T-helper 1 cell (primary cell): ENCODE measurements around the gene PRKAR1B.

Experiments used
- DNase-seq, 5 donors: peaks; one replicate each; pipeline ENCODE4 v3.0.0-alpha.2; 2012 to 2020

PRKAR1B gene

GRCh38 chr7:536231-536630, 190.8 kb downstream of the PRKAR1B start:
- no peak for DNase-seq

- no peak for DNase-seq
Observed at GRCh38 chr7:534959-535358, 192.1 kb downstream of the PRKAR1B start.

- DNase-seq, result no peak
Observed at GRCh38 chr7:534075-534474, 193.0 kb downstream of the PRKAR1B start.

- no peak for DNase-seq
Observed at GRCh38 chr7:533266-533665, 193.8 kb downstream of the PRKAR1B start.

DNA sequence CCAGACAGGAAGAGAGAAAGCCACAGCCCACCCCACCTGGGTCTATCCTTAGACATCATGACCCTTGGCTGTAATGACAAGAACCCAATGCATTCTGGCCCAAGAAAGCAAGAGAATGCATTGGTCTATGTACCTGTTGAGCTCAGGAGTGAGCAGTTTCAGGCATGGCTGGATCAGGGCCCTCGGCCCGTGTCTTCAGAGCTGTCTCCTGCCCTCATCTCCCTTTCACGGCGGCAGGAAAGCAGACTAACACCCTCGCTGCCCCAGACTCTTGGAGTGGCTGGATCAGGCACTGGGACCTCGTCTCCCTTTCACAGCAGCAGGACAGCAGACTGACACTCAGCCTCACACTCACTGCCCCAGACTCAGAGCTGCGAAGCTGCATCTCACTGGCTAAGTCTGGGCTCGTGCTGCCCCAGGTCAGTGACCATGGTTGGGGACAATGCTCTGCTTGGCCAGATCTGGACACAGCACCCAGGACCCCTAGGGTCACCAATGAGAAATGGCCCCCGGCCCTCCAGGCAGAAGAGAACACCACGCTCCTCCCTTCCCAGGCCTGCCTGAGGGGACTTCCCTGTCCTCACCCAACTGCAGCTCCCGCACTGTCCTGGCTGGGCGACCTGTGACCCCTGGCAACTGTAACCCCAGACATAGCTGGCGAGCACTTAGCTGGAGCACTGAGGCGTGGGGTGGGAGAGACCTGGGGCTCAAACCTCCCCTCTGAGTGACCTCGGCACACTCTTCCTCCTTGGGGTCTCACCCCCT, 194.5 kb downstream of the PRKAR1B start:
- no peak for DNase-seq

DNA sequence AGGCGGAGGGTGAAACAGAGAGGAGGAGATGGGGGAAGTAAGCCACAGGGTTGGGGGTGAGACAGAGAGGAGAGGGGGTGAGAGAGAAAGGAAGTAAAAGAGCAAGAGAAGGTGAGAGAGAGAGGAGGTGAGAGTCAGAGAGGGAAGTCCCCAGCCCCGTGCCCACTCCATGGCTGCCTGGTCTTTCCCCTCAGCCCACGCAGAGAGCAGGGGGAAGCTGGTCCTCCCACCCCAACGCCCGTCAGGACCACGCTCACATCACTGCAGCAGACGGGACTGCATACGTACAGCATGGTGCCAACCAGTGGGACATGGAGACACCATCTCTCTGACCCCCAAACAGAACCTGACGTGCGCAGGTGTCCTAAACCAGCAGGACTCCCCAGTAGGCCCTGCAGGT, 195.3 kb downstream of the PRKAR1B start:
- DNase-seq, result no peak

GRCh38 chr7:528451-528850, 198.6 kb downstream of the PRKAR1B start:
- DNase-seq, result no peak

GRCh38 chr7:527723-528122, 199.4 kb downstream of the PRKAR1B start:
- DNase-seq, result no peak

DNA sequence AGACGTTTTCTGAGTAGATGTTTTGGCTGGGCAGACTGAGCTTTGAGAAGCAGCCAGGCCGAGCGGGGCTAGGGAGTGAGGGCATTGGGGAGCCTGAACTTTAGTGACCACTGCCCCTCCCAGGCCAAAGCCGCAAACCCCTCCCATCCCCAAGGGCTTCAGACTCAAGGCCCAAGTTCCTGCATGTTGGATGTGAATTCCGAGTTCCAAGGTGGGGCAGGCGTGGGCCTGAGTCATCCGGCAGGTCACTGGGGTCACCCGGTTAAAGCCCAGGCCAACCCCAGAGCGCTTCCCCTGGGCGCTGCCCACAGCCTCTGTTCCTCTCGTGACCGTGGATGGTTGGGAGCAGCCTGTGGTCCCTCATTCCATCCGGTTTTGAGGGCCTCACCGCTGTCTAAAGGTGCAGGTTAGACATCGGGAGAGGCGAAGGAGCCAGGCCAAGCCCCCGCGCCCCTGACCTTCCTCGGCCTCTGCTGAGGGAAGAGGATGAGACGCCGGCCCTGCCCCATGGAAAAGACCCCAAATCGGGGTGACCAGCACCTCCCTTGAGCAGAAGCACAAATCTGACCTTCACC, 200.5 kb downstream of the PRKAR1B start:
- DNase-seq, result no peak

- no peak for DNase-seq
Observed at GRCh38 chr7:525740-526139, 201.3 kb downstream of the PRKAR1B start.

DNA sequence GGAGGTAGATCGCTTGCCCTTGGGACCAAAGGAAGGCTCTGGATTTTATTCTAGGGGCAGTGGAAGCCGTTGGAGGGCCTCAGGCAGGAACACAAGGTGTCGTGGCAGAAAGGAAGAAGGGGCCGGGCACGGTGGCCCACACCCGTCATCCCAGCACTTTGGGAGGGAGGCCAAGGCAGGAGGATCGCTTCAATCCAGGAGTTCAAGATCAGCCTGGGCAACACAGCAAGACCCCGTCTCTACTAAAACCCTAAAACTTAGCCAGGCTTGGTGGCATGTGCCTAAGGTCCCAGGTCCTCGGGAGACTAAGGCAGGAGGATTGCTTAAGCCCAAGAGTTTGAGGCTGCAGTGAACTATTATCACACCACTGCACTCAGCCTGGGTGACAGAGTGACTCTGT, 202.3 kb downstream of the PRKAR1B start:
- DNase-seq, result no peak

DNA sequence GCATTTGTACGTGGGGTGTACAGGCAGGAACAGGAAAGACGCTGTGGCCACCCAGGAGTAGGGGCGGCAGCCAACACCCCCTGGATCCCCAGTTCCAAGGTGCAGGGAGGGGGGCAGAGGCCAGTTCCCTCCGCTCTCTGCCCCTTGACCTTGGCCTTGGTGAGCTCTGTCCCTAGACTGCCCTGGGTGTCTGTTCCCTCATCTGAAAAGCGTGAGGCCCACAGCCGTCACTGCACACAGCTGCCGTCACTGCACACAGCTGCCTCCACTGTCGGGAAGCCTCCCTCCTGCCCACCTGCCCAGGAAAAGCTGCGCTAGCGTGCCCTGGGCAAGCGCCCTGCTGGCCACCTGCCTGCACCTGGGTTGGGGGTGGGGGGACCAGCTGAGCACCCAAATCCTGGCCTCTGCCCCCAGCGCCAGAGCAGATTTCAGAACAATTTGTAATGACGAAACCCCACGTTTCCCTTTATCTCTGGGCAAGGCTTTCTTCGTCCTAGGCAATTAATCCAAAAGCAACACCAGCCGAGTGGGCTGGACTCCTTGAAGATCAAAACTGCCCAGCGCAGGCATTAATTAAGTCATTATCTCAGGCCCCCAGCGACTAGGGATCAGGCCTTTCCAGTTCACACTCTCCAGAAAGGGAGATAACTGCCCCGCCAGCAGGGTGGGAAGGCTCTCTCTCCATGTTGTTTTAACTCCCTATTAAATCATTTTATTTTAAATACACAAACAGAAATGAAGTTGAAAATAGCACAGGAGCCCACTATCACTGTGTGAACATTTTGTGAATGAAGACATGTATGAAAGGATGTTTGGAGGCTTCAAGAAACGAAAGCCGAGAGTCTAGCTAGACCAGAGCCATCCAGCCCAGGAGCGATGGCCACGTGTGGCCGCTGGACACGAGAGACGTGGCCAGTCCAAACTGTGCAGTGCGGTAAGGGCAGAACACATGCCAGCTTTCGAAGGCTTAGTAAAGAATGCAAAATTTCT, 203.4 kb downstream of the PRKAR1B start:
- no peak for DNase-seq

GRCh38 chr7:522951-523314, 204.1 kb downstream of the PRKAR1B start:
- no peak for DNase-seq

DNA sequence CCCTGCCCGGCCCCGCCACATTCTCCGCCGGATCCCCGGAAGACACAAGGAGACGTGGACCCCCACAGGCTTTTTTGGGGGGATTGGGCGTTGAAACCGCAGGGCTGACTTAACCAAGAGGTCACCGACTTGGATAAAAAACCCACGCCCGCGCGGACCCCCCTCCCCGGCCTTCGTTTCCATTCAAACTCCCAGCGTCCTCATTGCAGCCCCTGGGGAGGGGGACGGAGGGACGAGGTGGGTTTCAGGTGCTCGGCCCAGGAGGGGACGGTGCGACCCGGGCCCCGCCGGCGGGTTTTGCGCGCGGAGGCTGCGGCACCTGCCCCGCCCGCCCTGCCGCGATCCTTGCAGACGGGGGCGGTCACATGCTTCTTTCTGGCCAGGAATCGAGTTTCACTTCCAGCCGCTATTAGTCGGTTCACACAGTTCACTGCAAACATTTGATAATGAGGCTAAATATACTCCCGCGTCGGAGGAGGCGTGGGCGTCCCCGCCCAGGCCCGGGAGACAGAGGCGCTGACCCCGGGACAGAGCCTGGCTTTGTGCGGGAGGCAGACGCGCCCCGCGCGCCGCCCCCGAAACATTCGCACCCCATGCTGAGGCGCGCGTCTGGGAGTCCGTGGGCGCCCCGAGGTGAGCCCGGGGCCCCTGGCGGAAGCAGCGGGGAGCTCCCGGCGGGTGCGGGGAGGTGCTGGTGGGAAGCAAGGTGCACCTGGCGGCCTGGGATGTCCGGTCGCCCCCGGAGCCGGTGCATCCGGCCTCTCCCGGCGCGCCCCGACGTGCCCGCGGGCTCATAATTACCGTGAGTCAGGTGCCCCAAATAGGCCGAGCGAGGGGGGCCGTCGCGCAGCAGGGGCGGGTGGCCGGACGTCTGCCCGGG, 204.8 kb downstream of the PRKAR1B start:
- DNase-seq, result peak in 1 of 5 donors; percentile 17

- no peak for DNase-seq
Observed at GRCh38 chr7:521221-522070, 205.6 kb downstream of the PRKAR1B start.

DNA sequence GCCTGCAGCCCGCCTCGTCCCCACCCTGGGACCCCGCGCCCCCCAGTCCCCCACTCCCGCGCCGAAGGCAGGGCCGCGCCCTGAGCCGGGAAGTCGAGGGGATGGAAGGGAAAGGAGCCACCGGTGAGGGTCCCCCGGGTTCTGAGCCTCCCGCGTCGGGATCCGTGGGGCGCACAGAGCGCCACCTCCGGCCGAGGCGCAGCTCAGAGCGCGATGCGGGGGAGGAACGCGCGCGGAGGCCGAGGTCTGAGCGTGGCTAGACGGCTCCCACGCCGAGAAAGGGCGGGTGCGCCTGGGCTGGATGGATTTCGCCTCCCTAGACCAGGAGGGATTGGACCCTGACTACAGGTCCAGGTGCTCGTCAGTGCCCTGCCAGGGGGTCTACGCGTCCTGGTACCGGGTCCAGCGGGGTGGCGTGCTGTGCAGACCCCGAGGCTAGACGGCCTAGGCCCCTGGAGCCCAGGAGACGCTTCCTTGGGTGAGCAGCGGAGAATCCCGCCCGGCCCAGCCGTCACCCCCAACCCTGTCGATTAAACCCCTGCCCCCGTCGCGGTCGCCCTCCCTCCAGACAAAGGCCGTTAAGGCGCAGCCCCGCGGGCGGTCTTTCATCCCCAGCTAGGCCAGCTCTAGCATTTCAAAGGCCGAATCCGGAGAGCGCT, 206.4 kb downstream of the PRKAR1B start:
- DNase-seq, result no peak

DNA sequence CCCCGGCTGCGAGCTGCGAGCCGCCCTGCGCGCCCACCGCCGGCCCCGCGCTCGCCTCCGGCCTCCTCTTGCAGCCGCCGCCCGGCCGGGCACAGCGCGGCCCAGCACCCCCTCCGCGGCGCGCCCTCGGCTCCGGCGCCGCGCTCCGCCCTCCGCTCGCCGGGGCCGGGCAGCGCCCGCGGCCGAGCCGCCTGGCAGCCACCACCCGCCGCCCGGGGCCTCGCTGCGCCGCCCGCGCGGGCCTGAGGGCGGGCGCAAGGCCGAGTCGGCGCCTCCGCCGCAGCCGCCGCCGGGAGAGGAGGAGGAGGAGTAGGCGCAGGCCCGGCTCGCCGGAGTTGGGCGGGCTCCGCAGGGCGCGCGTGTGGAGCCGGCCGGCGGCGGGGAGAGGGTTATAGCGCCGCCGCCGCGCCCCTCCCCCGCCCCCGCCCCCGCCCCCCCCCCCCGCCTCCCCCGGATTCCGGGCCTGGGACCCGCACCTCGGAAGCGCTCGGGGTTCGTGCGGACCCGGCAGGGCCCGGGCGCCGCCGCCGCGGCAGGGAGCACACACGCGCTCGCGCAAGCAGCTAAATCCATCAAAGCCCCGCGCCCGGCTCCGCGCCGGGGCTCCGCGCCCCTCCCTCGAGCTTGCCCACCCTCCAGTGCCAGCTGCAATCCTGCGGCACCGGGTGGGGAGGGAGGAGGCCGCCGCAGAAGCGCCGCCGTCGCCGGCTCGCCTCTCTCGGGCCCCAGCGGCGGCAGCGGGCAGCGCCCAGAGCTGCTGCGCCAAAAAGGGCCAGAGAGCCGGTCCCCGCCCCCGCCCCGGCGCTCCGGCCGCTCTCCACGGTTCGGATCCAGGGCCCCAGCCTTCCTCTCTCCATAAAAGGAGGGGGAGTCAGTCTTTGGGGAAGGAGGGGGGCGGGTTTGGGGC, 207.3 kb downstream of the PRKAR1B start, which contains the start of gene PDGFA:
Gene PDGFA (minus strand): TSS at position 363 of the 907 bp plus-strand sequence. CDS start 845 bp downstream, outside the sequence.
- DNase-seq, result peak in 1 of 5 donors; percentile 19

- peak in 1 of 5 donors; percentile 36 for DNase-seq
Observed at GRCh38 chr7:518630-519483, 208.2 kb downstream of the PRKAR1B start.
